ENCODE data around the gene DNAH2.

Gene DNAH2

GRCh38 chr17:7803981-7804380 lies 86.4 kb downstream of the DNAH2 start:
- no peak overlapping the region for H3K4me3 ChIP-seq (ENCODE audit: low read length, poor library complexity, severe bottlenecking)
- H4K20me1 ChIP-seq (ENCODE audit: insufficient read depth, low read length, poor library complexity, severe bottlenecking): no peaks in the 10 kb centered on the region
- H3F3A ChIP-seq (ENCODE audit: low read depth): no peaks in the 10 kb centered on the region
- no peaks in the 10 kb centered on the region for H3K4me1 ChIP-seq (ENCODE audit: insufficient read depth, low read length, poor library complexity, severe bottlenecking)
- H3K4me2 ChIP-seq (ENCODE audit: low read depth, low read length, poor library complexity, severe bottlenecking): no peak overlapping the region
- TF ChIP-seq EZH2phosphoT487 (IDR thresholded peaks at IDR 0.05; ENCODE audit: borderline replicate concordance) (no peak), CTCF (conservative IDR thresholded peaks at IDR 0.05; ENCODE audit: low read length) (no peak)
- no peak overlapping the region for H2AFZ ChIP-seq (ENCODE audit: low read length)
- H3K9me3 ChIP-seq (ENCODE audit: insufficient read depth, low read depth, low read length): no peaks in the 10 kb centered on the region
- no peak overlapping the region for H3K9ac ChIP-seq (ENCODE audit: low read depth, low read length, poor library complexity, severe bottlenecking)
- H3K36me3 ChIP-seq (ENCODE audit: insufficient read depth, low read length): no peaks in the 10 kb centered on the region
- H3K9me2 ChIP-seq (replicated peaks; ENCODE audit: low read depth, low read length): no peaks in the 10 kb centered on the region
- H3K27me3 ChIP-seq (ENCODE audit: insufficient read depth, low read length, poor library complexity, severe bottlenecking): no peaks in the 10 kb centered on the region
- no peaks in the 10 kb centered on the region for H3K79me2 ChIP-seq (ENCODE audit: insufficient read depth, low read length)

DNA sequence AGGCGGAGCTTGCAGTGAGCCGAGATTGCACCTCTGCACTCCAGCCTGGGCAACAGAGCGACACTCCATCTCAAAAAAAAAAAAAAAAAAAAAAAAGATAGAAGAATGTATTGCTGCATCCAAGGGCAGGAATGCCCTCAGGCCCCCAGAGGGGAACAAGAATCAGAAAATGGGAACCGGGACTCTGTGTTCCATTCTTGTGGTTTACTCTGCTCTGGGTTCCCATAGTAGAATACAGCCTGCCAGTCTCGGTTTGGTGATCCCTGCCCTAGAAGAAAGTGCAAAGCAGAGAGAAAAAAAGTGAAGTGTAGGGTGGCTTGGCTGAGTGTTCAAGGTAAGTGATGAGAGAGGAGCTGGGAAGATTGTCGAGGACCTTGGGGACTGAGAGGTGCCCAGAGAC lies 89.0 kb downstream of the DNAH2 start:
- H3K36me3 ChIP-seq (ENCODE audit: insufficient read depth, low read length): no peaks in the 10 kb centered on the region
- H3K9me2 ChIP-seq (replicated peaks; ENCODE audit: low read depth, low read length): no peaks in the 10 kb centered on the region
- no peaks in the 10 kb centered on the region for H3F3A ChIP-seq (ENCODE audit: low read depth)
- H3K79me2 ChIP-seq (ENCODE audit: insufficient read depth, low read length): no peaks in the 10 kb centered on the region
- H2AFZ ChIP-seq (ENCODE audit: low read length): no peak overlapping the region
- no peaks in the 10 kb centered on the region for H4K20me1 ChIP-seq (ENCODE audit: insufficient read depth, low read length, poor library complexity, severe bottlenecking)
- H3K9ac ChIP-seq (ENCODE audit: low read depth, low read length, poor library complexity, severe bottlenecking): no peak overlapping the region
- peaks cover 5% of the 10 kb centered on the region for H3K4me1 ChIP-seq (ENCODE audit: insufficient read depth, low read length, poor library complexity, severe bottlenecking)
- no peaks in the 10 kb centered on the region for H3K27me3 ChIP-seq (ENCODE audit: insufficient read depth, low read length, poor library complexity, severe bottlenecking)
- no peak overlapping the region for H3K4me2 ChIP-seq (ENCODE audit: low read depth, low read length, poor library complexity, severe bottlenecking)
- H3K4me3 ChIP-seq (ENCODE audit: low read length, poor library complexity, severe bottlenecking): no peak overlapping the region
- no peaks in the 10 kb centered on the region for H3K9me3 ChIP-seq (ENCODE audit: insufficient read depth, low read depth, low read length)
- TF ChIP-seq EZH2phosphoT487 (IDR thresholded peaks at IDR 0.05; ENCODE audit: borderline replicate concordance) (no peak), CTCF (conservative IDR thresholded peaks at IDR 0.05; ENCODE audit: low read length) (no peak)

DNA sequence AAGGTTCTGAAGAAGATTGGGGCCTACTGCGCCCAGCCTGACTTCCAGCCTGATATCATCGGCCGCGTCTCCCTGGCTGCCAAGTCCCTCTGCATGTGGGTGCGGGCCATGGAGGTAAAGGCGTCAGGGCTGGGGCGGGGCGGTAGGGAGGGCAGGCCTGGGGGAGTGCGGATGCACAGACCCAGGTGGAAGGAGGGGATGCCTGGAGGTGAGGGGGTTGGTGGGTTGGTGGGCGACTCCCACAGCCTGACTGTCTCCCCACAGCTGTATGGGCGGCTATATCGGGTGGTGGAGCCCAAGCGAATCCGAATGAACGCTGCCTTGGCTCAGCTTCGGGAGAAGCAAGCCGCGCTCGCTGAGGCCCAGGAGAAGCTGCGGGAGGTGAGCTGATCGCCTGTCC lies 89.7 kb downstream of the DNAH2 start:
- Histone ChIP-seq H3K4me3 (ENCODE audit: low read length, poor library complexity, severe bottlenecking) (no peak overlapping the region), H3K27me3 (ENCODE audit: insufficient read depth, low read length, poor library complexity, severe bottlenecking) (no peaks in the 10 kb centered on the region), H4K20me1 (ENCODE audit: insufficient read depth, low read length, poor library complexity, severe bottlenecking) (no peaks in the 10 kb centered on the region), H3K9me2 (replicated peaks; ENCODE audit: low read depth, low read length) (no peaks in the 10 kb centered on the region), H3K4me2 (ENCODE audit: low read depth, low read length, poor library complexity, severe bottlenecking) (no peak overlapping the region), H3K4me1 (ENCODE audit: insufficient read depth, low read length, poor library complexity, severe bottlenecking) (peaks cover 5% of the 10 kb centered on the region), H2AFZ (ENCODE audit: low read length) (no peak overlapping the region), H3F3A (ENCODE audit: low read depth) (no peaks in the 10 kb centered on the region), H3K9ac (ENCODE audit: low read depth, low read length, poor library complexity, severe bottlenecking) (no peak overlapping the region), H3K9me3 (ENCODE audit: insufficient read depth, low read depth, low read length) (no peaks in the 10 kb centered on the region), H3K36me3 (ENCODE audit: insufficient read depth, low read length) (no peaks in the 10 kb centered on the region), H3K79me2 (ENCODE audit: insufficient read depth, low read length) (no peaks in the 10 kb centered on the region)
- TF ChIP-seq CTCF (conservative IDR thresholded peaks at IDR 0.05; ENCODE audit: low read length): no peak
- no peak for TF ChIP-seq EZH2phosphoT487 (IDR thresholded peaks at IDR 0.05; ENCODE audit: borderline replicate concordance)
